K562 (cell line): ENCODE data around the gene PGM5. TPM values are rescaled to one million over a fixed set of nuclear protein-coding genes. Genes with fewer than 3 reads are reported as not detected.

Experiments
- ATAC-seq: fragments of 200-7000 bp; cut with Tn5 transposase; 3 replicates; pipeline ENCODE4 v1.9.1; 2020; ENCODE audit warnings: moderate library complexity
- BruUV-seq: library from RNA; stranded (reverse); fragments of 400-500 nt; replicated peaks from 2 replicates; lab custom pipeline; 2021; lab: Mats Ljungman, UMichigan
- CTCF ChIA-PET: fragments of 300-600 bp; formaldehyde crosslinking; extraction: SDS; loops from one replicate; lab custom pipeline; 2021; ENCODE audit warnings: low intra/inter-chr PET ratio; lab: Yijun Ruan, JAX
- POLR2A ChIA-PET: fragments of 300-600, 350-650 bp; sonication (Branson Sonifier 250); formaldehyde crosslinking; extraction: SDS; loops from one replicate; lab custom pipeline; 2021; ENCODE audit warnings: antibody characterized with exemption, inconsistent platforms; lab: Yijun Ruan, JAX
- DNase-seq, 4 experiments: peaks; one replicate each; pipeline versions ENCODE4 v3.0.0 to v3.0.0-alpha.2; 2011 to 2018; ENCODE audit warnings: low spot score in 3 of 4, mixed read lengths in 3 of 4; ENCODE audit errors: extremely low read depth in 1 of 4
- FAIRE-seq: peaks from 2 replicates; lab custom pipeline; 2011; peaks lifted over from hg19 to GRCh38; lab: Jason Lieb, UNC
- H2AFZ ChIP-seq: 2 replicates; pipeline ENCODE4 v1.6.0; 2011; ENCODE audit warnings: low read depth, low read length, control low read depth, inconsistent platforms
- H3K27ac ChIP-seq: fragments of 200-600 bp; 3 replicates; pipeline ENCODE4 v1.8.0; 2011; ENCODE audit warnings: low read depth, mild to moderate bottlenecking, control low read depth, inconsistent platforms, low read length, moderate library complexity, mixed read lengths; ENCODE audit errors: extremely low read depth
- H3K27me3 ChIP-seq, 2 experiments: fragments of 300-600 bp in 1 of 2; 2 replicates in 1 of 2; 3 replicates in 1 of 2; pipeline versions ENCODE4 v1.6.0 to v1.8.0; 2011; ENCODE audit warnings: inconsistent platforms in 2 of 2, low read length in 2 of 2, mild to moderate bottlenecking in 1 of 2, mixed read lengths in 1 of 2, moderate library complexity in 1 of 2; ENCODE audit not compliant: control insufficient read depth in 2 of 2, insufficient read depth in 2 of 2
- H3K36me3 ChIP-seq: fragments of 300-600 bp; 3 replicates; pipeline ENCODE4 v1.8.0; 2011; ENCODE audit warnings: mild to moderate bottlenecking, low read length, inconsistent platforms; ENCODE audit not compliant: control insufficient read depth, insufficient read depth
- H3K4me1 ChIP-seq, 2 experiments: fragments of 200-600 bp in 1 of 2; replicated peaks in 1 of 2; 2 replicates in 1 of 2; 3 replicates in 1 of 2; pipeline versions ENCODE4 v1.5.1 to v1.8.0; 2011; ENCODE audit warnings: inconsistent platforms in 2 of 2, low read length in 2 of 2, mild to moderate bottlenecking in 1 of 2, mixed read lengths in 1 of 2, moderate library complexity in 1 of 2; ENCODE audit not compliant: control insufficient read depth in 2 of 2, insufficient read depth in 2 of 2
- H3K4me2 ChIP-seq: 2 replicates; pipeline ENCODE4 v1.6.1; 2011; ENCODE audit warnings: low read length, control low read depth, inconsistent platforms, mixed read lengths; ENCODE audit not compliant: insufficient read depth
- H3K4me3 ChIP-seq: fragments of 200-600 bp; sonication (generic), shearing (Covaris generic); 2 replicates; pipeline ENCODE4 v1.5.1; 2016; ENCODE audit warnings: control low read depth, inconsistent platforms
- H3K79me2 ChIP-seq: fragments of 200-600 bp; 3 replicates; pipeline ENCODE4 v1.8.0; 2011; ENCODE audit warnings: low read length, inconsistent platforms; ENCODE audit not compliant: control insufficient read depth, insufficient read depth
- H3K9ac ChIP-seq, 2 experiments: 2 replicates each; pipeline versions ENCODE4 v1.6.0 to v1.6.1; 2011; ENCODE audit warnings: low read depth in 2 of 2, low read length in 2 of 2, control low read depth in 1 of 2, inconsistent platforms in 1 of 2, mild to moderate bottlenecking in 1 of 2, mixed read lengths in 1 of 2; ENCODE audit not compliant: insufficient read depth in 1 of 2
- H3K9me1 ChIP-seq: one replicate; pipeline ENCODE4 v1.6.0; 2011; ENCODE audit warnings: inconsistent platforms, mild to moderate bottlenecking, low read length, moderate library complexity; ENCODE audit not compliant: control insufficient read depth, insufficient read depth
- H3K9me3 ChIP-seq: replicated peaks from 2 replicates; pipeline ENCODE4 v1.5.1; 2011; ENCODE audit warnings: low read depth, low read length, inconsistent platforms; ENCODE audit not compliant: control insufficient read depth, insufficient read depth
- H4K20me1 ChIP-seq: replicated peaks from 2 replicates; pipeline ENCODE4 v1.6.1; 2011; ENCODE audit warnings: low read length, inconsistent platforms, mixed read lengths; ENCODE audit not compliant: control insufficient read depth, insufficient read depth
- ARHGAP35 ChIP-seq: fragments of 450-650 bp; IDR thresholded peaks from 2 replicates; pipeline ENCODE4 v1.6.1; 2018; ENCODE audit not compliant: partially characterized antibody
- CBFA2T3 ChIP-seq: fragments of 450-650 bp; IDR thresholded peaks from 2 replicates; pipeline ENCODE4 v1.6.1; 2017
- CEBPB ChIP-seq: fragments of 450-650 bp; IDR thresholded peaks from 2 replicates; pipeline ENCODE4 v1.6.1; 2016; ENCODE audit warnings: missing genetic modification characterization, missing compliant biosample characterization
- COPS2 ChIP-seq: fragments of 450-650 bp; conservative IDR thresholded peaks from 2 replicates; pipeline ENCODE4 v1.6.1; 2016; ENCODE audit warnings: mild to moderate bottlenecking, moderate library complexity
- HDGF ChIP-seq: fragments of 450-650 bp; IDR thresholded peaks from 2 replicates; pipeline ENCODE4 v1.6.1; 2016
- HNRNPH1 ChIP-seq: fragments of 200-400 bp; formaldehyde crosslinking; optimal IDR thresholded peaks from 2 replicates; pipeline ENCODE3; 2017; ENCODE audit warnings: low read depth, mild to moderate bottlenecking, low read length, moderate library complexity
- HNRNPL ChIP-seq: fragments of 200-400 bp; formaldehyde crosslinking; IDR thresholded peaks from 2 replicates; pipeline ENCODE4 v1.6.1; 2017; ENCODE audit warnings: low read depth, mild to moderate bottlenecking, low read length
- MAFK ChIP-seq: IDR thresholded peaks from 2 replicates; pipeline ENCODE4 v1.6.1; 2011; ENCODE audit warnings: low read length, improper control_type of control experiment
- MAZ ChIP-seq, 2 experiments: fragments of 450-650 bp in 1 of 2; sonication (generic) in 1 of 2; formaldehyde crosslinking; IDR thresholded peaks in 1 of 2; conservative IDR thresholded peaks in 1 of 2; 2 replicates each; pipeline versions ENCODE4 v1.4.0 to v1.5.0; 2020; ENCODE audit warnings: mild to moderate bottlenecking in 1 of 2, missing genetic modification reagents in 1 of 2
- MTA1 ChIP-seq: fragments of 450-650 bp; IDR thresholded peaks from 2 replicates; pipeline ENCODE4 v1.6.1; 2017; ENCODE audit warnings: borderline replicate concordance
- NBN ChIP-seq: fragments of 450-650 bp; IDR thresholded peaks from 2 replicates; pipeline ENCODE4 v1.6.1; 2016; ENCODE audit warnings: low read depth, mild to moderate bottlenecking
- SIN3B ChIP-seq: fragments of 450-650 bp; IDR thresholded peaks from 2 replicates; pipeline ENCODE4 v1.6.1; 2017; ENCODE audit warnings: low read depth, mild to moderate bottlenecking, moderate library complexity
- SRF ChIP-seq, 2 experiments: fragments of 250-450, 450-650 bp in 1 of 2; sonication (Bioruptor Pico) in 1 of 2; sonication (generic) in 1 of 2; formaldehyde crosslinking; IDR thresholded peaks; 2 replicates each; pipeline versions ENCODE4 v1.5.0 to v1.5.1; 2020 to 2022; ENCODE audit warnings: mild to moderate bottlenecking in 1 of 2, missing genetic modification reagents in 1 of 2
- UBTF ChIP-seq, 2 experiments: IDR thresholded peaks; 2 replicates each; pipeline ENCODE4 v1.6.1; 2012; ENCODE audit warnings: improper control_type of control experiment in 2 of 2, low read depth in 2 of 2, low read length in 2 of 2, borderline replicate concordance in 1 of 2
- ZBTB5 ChIP-seq: fragments of 450-650 bp; IDR thresholded peaks from 2 replicates; pipeline ENCODE4 v1.6.1; 2017; ENCODE audit warnings: antibody characterized with exemption
- ZNF143 ChIP-seq: sonication (generic); formaldehyde crosslinking; IDR thresholded peaks from 2 replicates; pipeline ENCODE4 v1.9.0; 2022; ENCODE audit warnings: mild to moderate bottlenecking, missing genetic modification reagents
- ZNF347 ChIP-seq: fragments of 450-650 bp; formaldehyde crosslinking; IDR thresholded peaks from 2 replicates; pipeline ENCODE4 v1.4.0; 2020; ENCODE audit warnings: low read depth, mild to moderate bottlenecking, moderate library complexity
- ZNF511 ChIP-seq: sonication (generic); formaldehyde crosslinking; IDR thresholded peaks from 2 replicates; pipeline ENCODE4 v1.8.0; 2022; ENCODE audit warnings: mild to moderate bottlenecking, missing genetic modification reagents
- WGBS: fragments of 100-300 bp; shearing (Covaris generic); methylation state at CpG from one replicate; pipeline ENCODE4 v1.1.6; 2016; ENCODE audit warnings: low coverage, mixed read lengths; ENCODE audit not compliant: insufficient coverage; ENCODE audit errors: missing lambda C conversion rate; 5-methylcytosine and 5-hydroxymethylcytosine counted together
- in situ Hi-C: fragments of 300-500 bp; cut with MboI; formaldehyde crosslinking; loops from 4 replicates; pipeline ENCODE4 v1.15.0; 2018; ENCODE audit warnings: inconsistent platforms, mixed read lengths
- intact Hi-C: fragments of 100-400 bp; cut with micrococcal nuclease; formaldehyde crosslinking; loops from 2 replicates; pipeline ENCODE4 v1.14.2; 2022
- polyA plus RNA-seq, 8 experiments: library from polyadenylated mRNA; depleted of rRNA in 4 of 8; stranded (reverse) in 5 of 8; unstranded in 3 of 8; fragments of >200 nt; fragmentation: Nextera tagmentation in 2 of 8; fragmentation: Illumina TruSeq in 1 of 8; extraction: Ambion mirVana in 2 of 8; extraction: Trizol in 1 of 8; gene quantifications; 2 replicates each; pipeline versions ENCODE4 v1.2.1 to v1.2.3, GENCODE V29; 2011 to 2014; ENCODE audit warnings: inconsistent platforms in 1 of 8, missing spikeins in 1 of 8
- total RNA-seq, 7 experiments: library from RNA; depleted of rRNA in 6 of 7; stranded (reverse); fragments of >200 nt in 6 of 7; fragmentation: Illumina TruSeq in 2 of 7; extraction: Trizol in 2 of 7; gene quantifications; 2 replicates each; pipeline versions ENCODE4 v1.2.1 to v1.2.3, GENCODE V29; 2011 to 2021; ENCODE audit warnings: low replicate concordance in 1 of 7

The PGM5 gene
- total and polyA plus RNA-seq, 9 of the 15 experiments (the other 6 are each of a cell fraction or from before 2014, with no cell fraction given), result 0.03 to 0.24 (median 0.15) TPM; not detected in 1

- TF ChIP-seq ZBTB5, result no peak
- no peak for TF ChIP-seq ZNF347 (CRISPR knock-in tag)
- no peak for TF ChIP-seq CBFA2T3
- no peak for TF ChIP-seq CEBPB (tag)
- no peak for TF ChIP-seq ARHGAP35
- no peak for TF ChIP-seq MAZ (CRISPR knock-in tag; conservative IDR thresholded peaks at IDR 0.05 in 1 of 2, IDR thresholded peaks at IDR 0.05 in 1 of 2)
- no peak for TF ChIP-seq ZNF143 (CRISPR knock-in tag)
- no peak for TF ChIP-seq HDGF
Measured at GRCh38 chr9:68575817-68576216, 219.4 kb downstream of the PGM5 start (continued).

GRCh38 chr9:68577774-68578591 lies 221.6 kb downstream of the PGM5 start:
- FAIRE-seq (no peak), DNase-seq (no peak), ATAC-seq (no peak)
- ChIA-PET POLR2A (interaction anchor here (0.6 kb wide), 2 partner anchors 27 to 442 kb away, joined by 3 to 4 read pairs; no protein-coding TSS in a partner anchor), CTCF (no interaction called here)
- Histone ChIP-seq H3K27me3 (no peaks in the 10 kb centered on the region; a peak in 2 of 5 replicates), H3K4me2 (no peak overlapping the region), H3K9ac (no peak overlapping the region), H3K36me3 (no peaks in the 10 kb centered on the region), H3K79me2 (no peaks in the 10 kb centered on the region), H3K27ac (no peak overlapping the region), H3K9me1 (no peaks in the 10 kb centered on the region), H3K9me3 (no peaks in the 10 kb centered on the region), H2AFZ (no peak overlapping the region), H3K4me3 (no peak overlapping the region), H3K4me1 (no peaks in the 10 kb centered on the region; a peak in 1 of 5 replicates), H4K20me1 (no peaks in the 10 kb centered on the region)
- 1% methylated on average over 7 of the region's 7 CpGs for WGBS
- BruUV-seq, result no TSS peak
- intact Hi-C loops, result no loop called here
- in situ Hi-C loops, result no loop called here
- TF ChIP-seq MAFK (no peak), COPS2 (no peak), SRF (CRISPR knock-in tag; IDR thresholded peaks at IDR 0.05) (no peak), HNRNPH1 (no peak), UBTF (IDR thresholded peaks at IDR 0.05; ENCODE audit: borderline replicate concordance in 1 of 2, low read depth in 2 of 2, low read length in 2 of 2) (no peak), NBN (no peak), MTA1 (no peak), ZNF511 (no peak), HNRNPL (no peak), SIN3B (no peak)
